Hematopoietic multipotent progenitor cell treated with erythropoietin and hydrocortisone succinate and interleukin-3 and kit ligand, for 4 days (in vitro differentiated cells): ENCODE data around the gene CDRT4.

ENCODE experiments used
- DNase-seq: peaks from one replicate; pipeline ENCODE4 v3.0.0-alpha.2; 2015

CDRT4 gene

DNA sequence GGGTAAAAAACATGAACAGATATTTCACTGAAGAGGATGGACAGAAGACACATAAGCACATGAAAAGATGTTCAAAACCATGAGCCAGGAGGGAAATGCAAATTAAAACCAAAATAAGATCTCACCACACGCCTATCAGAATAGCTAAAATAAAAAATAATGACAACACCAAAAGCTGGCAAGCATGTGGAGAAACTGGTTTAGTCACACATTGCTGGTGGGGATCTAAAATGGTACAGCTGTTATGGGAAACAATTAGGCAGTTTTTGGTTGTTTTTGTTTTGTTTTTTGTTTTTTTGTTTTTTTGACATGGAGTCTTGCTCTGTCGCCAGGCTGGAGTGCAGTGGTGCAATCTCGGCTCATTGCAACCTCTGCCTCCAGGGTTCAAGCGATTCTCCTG lies 81.3 kb downstream of the CDRT4 start:
- no peak for DNase-seq
